Tongue (tissue), 2 donors: ENCODE results near the gene HERC5. TPM values are rescaled to one million over a fixed set of nuclear protein-coding genes. Genes with fewer than 3 reads are reported as not detected.

ENCODE experiments used
- DNase-seq: peaks from one replicate; pipeline ENCODE4 v3.0.0-alpha.2; 2015
- total RNA-seq: library from RNA; depleted of rRNA; stranded (reverse); fragments of >200 nt; gene quantifications from one replicate; pipeline ENCODE4 v1.2.3, GENCODE V29; 2014

Gene HERC5
- total RNA-seq, 1 donor from 2014 or later, result 2.2 TPM

DNA sequence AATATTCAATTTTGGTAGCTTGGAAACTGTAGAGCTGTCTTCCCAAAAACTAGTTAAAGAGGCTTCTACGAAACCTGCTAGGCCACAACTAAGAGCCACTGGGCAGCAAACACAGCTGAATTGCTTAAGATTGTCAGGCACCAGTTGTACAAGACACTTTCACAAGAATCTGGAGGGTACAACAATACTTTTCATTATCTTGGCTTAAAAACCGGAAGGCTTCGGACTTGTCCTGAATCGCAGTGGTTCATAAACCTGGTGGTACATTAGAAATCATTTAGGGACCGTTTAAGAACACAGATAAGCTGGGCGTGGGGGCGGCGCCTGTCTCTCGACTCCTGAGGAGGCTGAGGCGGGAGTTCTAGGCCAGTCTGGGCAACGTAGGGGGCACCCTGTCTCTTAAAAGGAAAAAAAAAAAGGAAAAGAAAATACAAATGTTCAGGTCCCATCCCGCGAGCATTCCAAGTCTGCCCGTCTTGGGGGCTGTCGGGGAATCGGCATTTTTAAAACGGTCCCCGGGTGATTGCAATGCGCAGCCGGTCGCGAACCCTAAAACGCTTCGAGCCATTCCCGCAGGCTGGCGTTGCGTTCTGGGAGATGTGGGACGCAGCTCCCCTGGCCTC lies 65.9 kb downstream of the HERC5 start:
- peak; percentile 55 for DNase-seq

DNA sequence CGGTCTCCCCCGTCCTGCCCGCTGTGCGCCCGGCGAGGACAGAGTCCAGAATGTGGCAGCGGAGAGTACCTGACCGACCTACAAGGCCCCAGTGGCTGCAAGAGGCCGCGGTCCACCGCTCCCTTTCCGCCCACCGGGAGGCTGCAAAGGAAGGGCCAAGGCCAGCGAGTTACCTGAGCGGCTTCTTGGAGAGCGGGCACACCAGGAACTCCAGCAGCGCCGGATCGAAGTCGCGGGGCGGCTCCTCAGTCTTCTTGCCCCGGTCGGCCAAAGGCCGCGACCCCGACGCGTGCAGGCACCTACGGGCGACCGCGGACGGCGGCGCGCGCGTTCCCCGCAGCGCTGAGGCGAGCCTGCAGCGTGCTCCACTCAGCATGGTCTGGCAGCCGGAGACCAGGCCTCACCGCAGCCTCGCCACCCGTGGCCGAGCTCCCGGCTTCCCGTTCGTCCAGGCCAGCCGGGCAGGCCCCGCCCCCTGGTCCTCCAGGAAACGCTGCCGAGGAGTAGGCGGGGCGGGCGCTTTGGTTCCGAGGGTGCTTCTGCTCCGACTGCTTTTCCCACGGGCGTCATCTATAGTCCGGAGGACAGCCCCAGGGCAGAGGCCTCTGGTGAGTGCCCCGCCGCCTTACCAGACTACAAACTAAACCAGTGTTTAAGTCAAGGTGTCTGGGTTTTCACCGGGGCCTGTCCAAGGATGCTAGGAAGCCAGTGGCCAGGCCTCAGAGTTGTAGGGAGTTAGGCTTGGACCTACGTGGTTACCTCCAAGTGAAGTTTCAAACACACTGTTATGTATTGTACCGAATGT lies 66.6 kb downstream of the HERC5 start, which contains the start of gene PYURF:
TSS of gene PYURF (minus strand) at position 452 of the 805 bp plus-strand sequence. CDS start at position 376, 76 bp downstream.
- peak; percentile 97 for DNase-seq

DNA sequence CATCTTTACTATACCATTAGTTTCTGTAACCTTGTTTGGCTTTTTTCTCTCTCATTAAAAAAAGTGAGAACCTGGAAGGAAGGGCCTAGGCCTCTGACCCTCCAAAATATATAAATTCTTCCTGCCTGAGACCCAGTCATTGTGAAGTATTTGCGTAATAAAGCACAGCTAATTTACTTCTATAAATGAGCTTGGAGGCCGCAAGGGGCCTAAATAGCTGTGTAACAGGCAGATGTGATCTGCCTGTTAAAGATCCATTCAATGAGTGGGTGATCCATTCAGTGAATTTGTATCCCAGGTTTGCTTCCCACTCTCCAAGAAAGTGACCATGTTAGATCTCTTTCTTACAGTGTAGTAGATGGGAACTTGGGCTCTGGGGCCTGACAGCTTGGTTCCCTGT lies 67.3 kb downstream of the HERC5 start:
- no peak for DNase-seq

DNA sequence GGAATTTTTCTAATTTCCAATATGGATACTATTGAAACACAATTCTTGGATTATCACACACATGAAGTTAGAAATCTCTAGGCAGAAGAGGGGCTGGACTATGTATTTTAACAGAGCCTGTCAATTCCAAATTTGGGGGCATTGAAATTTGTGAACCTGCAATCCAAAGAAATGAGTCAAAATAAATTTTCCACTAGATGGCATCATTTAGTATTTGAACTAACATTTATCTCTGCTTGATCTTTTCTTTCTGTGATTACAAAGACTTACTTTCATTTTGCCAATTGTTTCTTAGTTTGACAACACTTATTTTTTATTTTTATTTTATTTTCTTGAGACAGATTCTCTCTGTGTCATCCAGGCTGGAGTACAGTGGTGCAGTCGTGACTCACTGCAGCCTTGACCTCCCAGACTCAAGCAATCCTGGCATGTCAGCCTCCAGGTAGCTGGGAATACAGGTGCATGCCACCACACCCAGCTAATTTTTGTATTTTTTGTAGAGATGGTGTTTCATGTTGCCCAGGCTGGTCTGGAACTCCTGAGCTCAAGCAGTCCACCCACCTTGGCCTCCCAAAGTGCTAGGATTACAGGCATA lies 69.4 kb downstream of the HERC5 start:
- DNase-seq, result peak; percentile 20

DNA sequence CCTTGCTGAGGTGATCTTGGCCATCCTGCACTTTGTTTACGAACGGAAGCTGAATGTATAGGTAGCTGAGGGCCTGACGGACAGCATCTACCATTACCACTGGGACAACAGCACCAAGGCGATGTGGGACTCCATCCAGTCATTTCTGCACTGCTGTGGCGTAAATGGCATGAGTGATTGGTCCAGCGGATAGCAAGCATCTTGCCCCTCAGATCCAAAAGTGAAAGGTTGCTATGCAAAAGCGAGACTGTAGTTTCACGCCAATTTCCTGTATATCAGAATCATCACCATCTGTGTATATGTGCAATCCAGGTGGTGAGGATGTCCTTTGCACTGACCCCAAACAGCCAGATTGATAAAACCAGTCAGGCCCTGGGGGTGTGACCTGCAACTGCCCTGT lies 70.9 kb downstream of the HERC5 start:
- no peak for DNase-seq

DNA sequence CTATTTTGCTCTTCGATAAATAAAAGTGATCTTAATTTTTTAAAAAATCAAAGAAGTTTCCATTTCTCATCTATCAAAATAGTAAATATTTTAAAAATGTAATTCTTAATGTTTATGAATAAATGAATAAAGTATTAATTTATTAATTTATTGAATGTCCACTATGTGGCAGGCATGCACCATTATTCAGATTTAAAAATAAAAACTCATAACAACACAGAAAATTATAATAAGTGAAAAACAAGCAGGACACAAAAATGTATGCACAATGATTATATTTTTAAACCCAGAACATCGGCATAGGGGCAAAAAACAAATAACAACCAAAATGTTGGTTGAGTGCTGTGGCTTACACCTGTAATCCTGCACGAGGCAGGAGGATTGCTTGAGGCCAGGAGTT lies 71.9 kb downstream of the HERC5 start:
- DNase-seq, result peak; percentile 10

DNA sequence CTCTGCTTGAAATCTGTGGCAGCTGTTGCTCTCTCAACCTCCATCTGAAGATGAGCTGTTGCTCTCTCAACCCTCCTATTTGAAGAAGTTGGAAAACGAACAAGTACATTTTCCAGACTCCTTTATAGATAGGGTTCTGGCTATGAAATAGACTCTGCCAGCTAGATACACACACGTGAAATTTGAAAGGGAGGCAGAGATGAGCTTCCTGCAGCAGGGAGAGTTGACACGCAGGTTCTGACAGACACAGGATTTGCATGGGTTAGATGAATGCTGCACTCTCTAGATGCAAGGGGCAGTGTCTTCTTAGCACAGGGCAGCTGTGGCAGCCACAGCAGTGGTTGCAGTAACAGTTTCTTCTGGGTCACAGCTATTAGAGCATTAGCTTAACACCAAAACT lies 74.6 kb downstream of the HERC5 start:
- DNase-seq, result no peak

DNA sequence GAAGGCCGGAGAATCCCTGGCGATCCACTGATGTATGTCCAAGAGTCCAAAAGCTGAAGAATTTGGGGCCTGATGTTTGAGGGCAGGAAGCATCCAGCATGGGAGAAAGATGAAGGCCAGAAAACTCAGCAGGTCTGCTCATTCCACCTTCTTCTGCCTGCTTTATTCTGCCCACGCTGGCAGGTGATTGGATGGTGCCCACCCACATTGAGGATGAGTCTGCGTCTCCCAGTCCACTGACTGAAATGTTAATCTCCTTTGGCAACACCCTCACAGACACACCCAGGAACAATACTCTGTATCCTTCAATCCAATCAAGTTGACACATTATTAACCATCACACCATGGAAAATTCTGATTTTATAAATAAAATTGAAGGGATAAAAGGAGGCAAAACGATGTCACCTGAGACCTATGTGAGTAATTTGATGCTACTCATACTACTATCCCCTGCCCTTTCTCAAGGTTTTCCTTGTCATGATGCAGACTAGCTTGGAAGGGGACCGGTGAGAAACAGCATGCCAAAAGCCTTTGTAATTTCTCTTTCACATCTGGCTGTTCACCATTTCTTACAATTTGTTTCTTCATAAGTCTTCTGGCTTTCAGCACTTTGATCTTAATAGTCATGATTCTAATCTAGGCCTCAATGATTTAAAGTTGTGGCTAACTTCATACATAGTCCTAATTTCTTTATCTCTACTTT lies 76.3 kb downstream of the HERC5 start:
- DNase-seq, result no peak

DNA sequence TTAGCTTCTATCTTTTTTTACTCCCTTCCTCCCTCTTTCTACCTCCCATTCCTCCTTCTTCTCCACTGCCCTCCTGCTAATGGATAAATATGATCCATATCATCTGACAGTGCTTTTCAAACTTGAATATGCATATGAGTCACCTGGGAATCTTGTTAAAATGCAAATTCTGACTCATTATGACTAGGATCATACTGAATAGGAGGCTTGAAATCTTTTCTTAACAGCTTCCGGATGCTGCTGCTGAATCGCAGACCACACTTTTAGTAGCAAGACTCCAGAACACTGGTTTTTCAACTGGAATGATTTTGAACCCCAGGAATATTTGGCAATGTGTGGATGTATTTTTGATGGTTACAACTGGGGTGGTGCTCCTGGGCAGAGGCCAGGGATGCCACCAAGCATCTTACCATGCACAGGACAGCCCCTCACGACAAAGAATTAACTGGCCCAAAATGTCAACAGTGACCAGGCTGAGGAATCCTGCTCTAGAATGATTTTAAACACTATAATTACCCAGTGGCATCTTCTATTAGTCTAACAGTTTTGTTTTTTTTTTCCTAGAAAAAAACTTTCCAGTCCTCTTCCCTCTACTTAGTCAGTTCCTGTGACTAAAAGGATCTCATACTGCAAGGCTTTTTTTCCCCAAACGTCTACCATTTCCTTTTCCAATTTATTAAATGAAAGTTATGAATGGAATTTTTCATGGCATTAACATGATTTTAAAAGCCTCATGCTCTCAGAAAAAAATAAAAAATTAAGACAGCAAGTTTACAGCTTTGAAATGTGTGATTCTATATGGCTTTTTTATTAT lies 77.2 kb downstream of the HERC5 start:
- DNase-seq, result no peak

DNA sequence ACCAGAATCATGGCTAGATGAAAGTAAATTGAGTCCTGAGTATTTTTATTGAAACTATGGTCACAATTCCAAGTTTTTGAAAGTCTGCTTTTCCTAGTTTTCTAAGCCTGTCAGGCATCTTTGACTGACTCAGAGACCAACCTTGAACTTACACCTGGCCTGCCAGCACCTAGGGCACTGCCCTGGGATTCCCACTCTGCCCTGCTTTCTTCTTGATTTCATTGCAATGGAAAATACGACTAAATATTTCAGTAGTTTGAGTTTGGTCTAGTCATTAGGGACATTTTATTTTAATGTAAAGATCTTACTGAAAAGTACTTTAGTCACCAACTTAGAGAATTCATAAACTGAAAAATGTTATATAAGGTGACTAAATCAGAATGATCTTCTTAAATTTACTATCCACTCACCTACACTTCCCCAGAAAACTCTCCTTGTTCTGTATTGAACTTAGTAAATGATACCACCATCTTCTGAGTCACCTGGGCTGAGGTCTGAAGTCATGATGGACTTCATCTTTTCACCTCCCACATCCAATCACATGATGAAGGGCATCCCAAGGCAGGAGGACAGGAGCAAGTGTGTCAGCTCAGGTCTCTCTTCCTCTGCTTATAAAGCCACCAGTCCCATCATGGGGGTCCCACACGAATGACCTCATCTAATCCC lies 78.3 kb downstream of the HERC5 start:
- DNase-seq, result no peak

DNA sequence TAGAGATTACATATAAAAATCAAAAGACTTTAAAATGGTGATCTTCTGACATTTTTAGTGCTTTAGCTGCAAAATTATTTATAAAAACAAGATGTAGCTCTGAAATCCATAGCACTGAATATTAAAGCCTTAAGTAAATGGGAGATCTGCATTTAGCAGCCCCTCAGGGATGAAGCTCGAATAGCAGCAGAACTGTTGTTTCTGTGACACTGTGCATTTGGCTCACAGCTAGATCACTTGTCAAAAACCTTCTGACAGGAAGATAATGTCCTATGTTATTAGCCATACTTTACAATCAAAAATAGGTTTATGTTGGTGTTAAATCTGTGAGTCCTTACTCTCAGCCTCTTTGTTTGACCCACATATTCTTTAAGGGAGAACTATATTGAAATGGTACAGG lies 80.8 kb downstream of the HERC5 start:
- no peak for DNase-seq

DNA sequence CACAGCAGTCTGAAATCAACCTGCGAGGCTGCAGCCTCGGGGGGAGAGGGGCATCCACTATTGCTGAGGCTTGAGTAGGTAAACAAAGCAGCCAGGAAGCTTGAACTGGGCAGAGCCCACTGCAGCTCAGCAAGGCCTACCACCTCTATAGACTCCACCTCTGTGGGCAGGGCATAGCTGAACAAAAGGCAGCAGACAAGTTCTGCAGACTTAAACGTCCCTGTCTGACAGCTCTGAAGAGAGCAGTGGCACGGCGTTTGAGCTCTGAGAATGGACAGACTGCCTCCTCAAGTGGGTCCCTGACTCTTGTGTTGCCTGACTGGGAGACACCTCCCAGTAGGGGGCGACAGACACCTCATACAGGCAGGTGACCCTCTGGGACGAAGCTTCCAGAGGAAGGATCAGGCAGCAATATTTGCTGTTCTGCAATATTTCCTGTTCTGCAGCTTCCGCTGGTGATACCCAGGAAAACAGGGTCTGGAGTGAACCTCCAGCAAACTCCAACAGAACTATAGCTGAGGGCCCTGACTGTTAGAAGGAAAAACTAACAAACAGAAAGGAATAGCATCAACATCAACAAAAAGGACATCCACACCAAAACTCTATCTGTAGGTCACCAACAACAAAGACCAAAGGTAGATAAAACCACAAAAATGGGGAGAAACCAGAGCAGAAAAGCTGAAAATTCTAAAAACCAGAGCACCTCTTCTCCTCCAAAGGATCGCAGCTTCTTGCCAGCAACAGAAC lies 82.6 kb downstream of the HERC5 start:
- peak; percentile 46 for DNase-seq

DNA sequence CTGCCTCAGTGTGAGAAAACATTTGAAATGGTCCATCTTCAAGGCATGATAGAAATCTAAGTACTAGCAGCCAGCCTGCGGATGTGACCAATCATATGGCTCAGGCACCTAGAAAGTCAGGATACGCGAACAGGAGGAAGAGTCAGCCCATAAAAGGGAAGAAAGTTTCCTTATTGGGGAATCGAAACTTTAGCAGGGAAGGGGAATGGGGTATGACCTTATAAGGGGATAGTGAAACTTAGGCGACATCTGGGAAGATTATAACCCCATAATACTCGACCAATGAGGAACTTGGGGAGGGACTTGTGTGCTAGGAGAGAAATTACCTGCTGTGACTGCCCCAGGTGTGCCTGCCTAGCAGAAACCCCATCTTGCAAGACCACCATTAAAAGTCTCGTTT lies 92.9 kb downstream of the HERC5 start:
- DNase-seq, result no peak

Other genes with a start within 250 kb of the HERC5 start
- 46.5 TPM for gene PPM1K, start 172.6 kb upstream of the HERC5 start, total RNA-seq
- 18.1 TPM for gene HERC6, start 78.3 kb upstream of the HERC5 start, total RNA-seq
- 73.1 TPM for gene PYURF, start 66.7 kb downstream of the HERC5 start, total RNA-seq
- 51.9 TPM for gene HERC3, start 135.4 kb downstream of the HERC5 start, total RNA-seq
- gene NAP1L5, start 240.7 kb downstream of the HERC5 start, total RNA-seq, result 8.6 TPM